Mesendoderm (in vitro differentiated cells): ENCODE measurements around the gene ARSB.

Source experiments
- DNase-seq: peaks from one replicate; pipeline ENCODE4 v3.0.0; 2013
- H2AK5ac ChIP-seq: 2 replicates; pipeline ENCODE4 v1.6.1; 2013; ENCODE audit warnings: low read length, inconsistent platforms
- H2BK120ac ChIP-seq: 2 replicates; pipeline ENCODE4 v1.6.1; 2013; ENCODE audit warnings: low read depth, mild to moderate bottlenecking, low read length, moderate library complexity, mixed read lengths
- H2BK15ac ChIP-seq: replicated peaks from 2 replicates; pipeline ENCODE4 v1.6.1; 2013; ENCODE audit warnings: low read depth, mild to moderate bottlenecking, moderate library complexity
- H2BK5ac ChIP-seq: 2 replicates; pipeline ENCODE4 v1.6.1; 2013; ENCODE audit warnings: low read length, inconsistent platforms
- H3K18ac ChIP-seq: 2 replicates; pipeline ENCODE4 v1.6.1; 2013; ENCODE audit warnings: mild to moderate bottlenecking, low read length, mixed read lengths
- H3K23ac ChIP-seq: one replicate; pipeline ENCODE4 v1.6.1; 2013; ENCODE audit warnings: low read length
- H3K27ac ChIP-seq: 2 replicates; pipeline ENCODE4 v1.5.1; 2013; ENCODE audit warnings: low read depth, mild to moderate bottlenecking, inconsistent platforms, low read length, moderate library complexity
- H3K27me3 ChIP-seq: 2 replicates; pipeline ENCODE4 v1.6.1; 2013; ENCODE audit warnings: low read length, control low read depth, mild to moderate bottlenecking, inconsistent platforms; ENCODE audit not compliant: insufficient read depth, poor library complexity
- H3K36me3 ChIP-seq: 2 replicates; pipeline ENCODE4 v1.6.1; 2013; ENCODE audit warnings: low read length, inconsistent platforms; ENCODE audit not compliant: control insufficient read depth, insufficient read depth
- H3K4ac ChIP-seq: one replicate; pipeline ENCODE4 v1.6.1; 2013; ENCODE audit warnings: low read depth, mild to moderate bottlenecking, low read length, moderate library complexity
- H3K4me1 ChIP-seq: 2 replicates; pipeline ENCODE4 v1.6.1; 2013; ENCODE audit warnings: low read depth, low read length, inconsistent platforms; ENCODE audit not compliant: control insufficient read depth
- H3K4me2 ChIP-seq: 2 replicates; pipeline ENCODE4 v1.6.1; 2013; ENCODE audit warnings: low read length
- H3K4me3 ChIP-seq: 2 replicates; pipeline ENCODE4 v1.5.1; 2013; ENCODE audit warnings: mild to moderate bottlenecking, low read length
- H3K56ac ChIP-seq: one replicate; pipeline ENCODE4 v1.6.1; 2013; ENCODE audit warnings: low read length
- H3K79me1 ChIP-seq: 2 replicates; pipeline ENCODE4 v1.6.1; 2013; ENCODE audit warnings: low read length, inconsistent platforms
- H3K79me2 ChIP-seq: 2 replicates; pipeline ENCODE4 v1.6.1; 2013; ENCODE audit warnings: mild to moderate bottlenecking, low read length; ENCODE audit not compliant: control insufficient read depth, insufficient read depth
- H3K9ac ChIP-seq: 2 replicates; pipeline ENCODE4 v1.6.1; 2013; ENCODE audit warnings: low read length, inconsistent platforms
- H4K5ac ChIP-seq: one replicate; pipeline ENCODE4 v1.6.1; 2013; ENCODE audit warnings: low read length
- H4K8ac ChIP-seq: one replicate; pipeline ENCODE4 v1.6.1; 2013; ENCODE audit warnings: low read depth, mild to moderate bottlenecking, control low read depth, low read length, moderate library complexity
- WGBS: extraction: QIAGEN DNeasy Blood & Tissue Kit; methylation state at CpG from one replicate; pipeline ENCODE4 v1.1.7; 2013; ENCODE audit warnings: low lambda C conversion rate, missing lambda C conversion rate; ENCODE audit not compliant: insufficient coverage; ENCODE audit errors: extremely low coverage; 5-methylcytosine and 5-hydroxymethylcytosine counted together

Gene ARSB

GRCh38 chr5:78808818-78809217, 176.3 kb downstream of the ARSB start:
- Histone ChIP-seq H3K4me1 (no peaks in the 10 kb centered on the region), H2BK5ac (no peak overlapping the region), H3K27me3 (no peaks in the 10 kb centered on the region), H3K79me1 (no peaks in the 10 kb centered on the region), H3K4me3 (no peak overlapping the region), H3K18ac (no peak overlapping the region), H3K4ac (no peak overlapping the region), H2BK15ac (no peak overlapping the region), H2BK120ac (no peak overlapping the region), H3K79me2 (no peaks in the 10 kb centered on the region), H3K27ac (no peak overlapping the region), H3K4me2 (no peak overlapping the region), H3K9ac (no peak overlapping the region), H3K23ac (no peak overlapping the region), H4K8ac (no peak overlapping the region), H4K5ac (no peak overlapping the region), H3K56ac (no peak overlapping the region), H2AK5ac (no peak overlapping the region), H3K36me3 (no peaks in the 10 kb centered on the region)
- no peak for DNase-seq
- no CpG with 5 or more reads among the region's 8 CpGs for WGBS

GRCh38 chr5:78808380-78808779, 176.7 kb downstream of the ARSB start:
- no peak overlapping the region for H4K5ac ChIP-seq
- H3K56ac ChIP-seq = no peak overlapping the region
- no peak overlapping the region for H3K4me3 ChIP-seq
- H3K27ac ChIP-seq = no peak overlapping the region
- no peaks in the 10 kb centered on the region for H3K79me2 ChIP-seq
- H3K9ac ChIP-seq = no peak overlapping the region
- no peak overlapping the region for H2BK5ac ChIP-seq
- H2BK15ac ChIP-seq = no peak overlapping the region
- no peaks in the 10 kb centered on the region for H3K36me3 ChIP-seq
- H3K4me1 ChIP-seq = no peaks in the 10 kb centered on the region
- DNase-seq = no peak
- H3K4ac ChIP-seq = no peak overlapping the region
- no peaks in the 10 kb centered on the region for H3K27me3 ChIP-seq
- H3K23ac ChIP-seq = no peak overlapping the region
- H2AK5ac ChIP-seq = no peak overlapping the region
- no peak overlapping the region for H2BK120ac ChIP-seq
- WGBS = no CpG with 5 or more reads among the region's 6 CpGs
- H3K79me1 ChIP-seq = no peaks in the 10 kb centered on the region
- no peak overlapping the region for H4K8ac ChIP-seq
- H3K18ac ChIP-seq = no peak overlapping the region
- no peak overlapping the region for H3K4me2 ChIP-seq

GRCh38 chr5:78806544-78806943, 178.6 kb downstream of the ARSB start:
- Histone ChIP-seq H3K4me1 (no peaks in the 10 kb centered on the region), H3K27me3 (no peaks in the 10 kb centered on the region), H3K56ac (no peak overlapping the region), H3K79me2 (no peaks in the 10 kb centered on the region), H3K18ac (no peak overlapping the region), H3K27ac (no peak overlapping the region), H3K23ac (no peak overlapping the region), H3K4me2 (no peak overlapping the region), H4K8ac (no peak overlapping the region), H2BK120ac (no peak overlapping the region), H3K4me3 (no peak overlapping the region), H2BK5ac (no peak overlapping the region), H4K5ac (no peak overlapping the region), H3K4ac (no peak overlapping the region), H3K9ac (no peak overlapping the region), H3K79me1 (no peaks in the 10 kb centered on the region), H3K36me3 (no peaks in the 10 kb centered on the region), H2AK5ac (no peak overlapping the region), H2BK15ac (no peak overlapping the region)
- WGBS = no CpG with 5 or more reads among the region's 8 CpGs
- no peak for DNase-seq

- Histone ChIP-seq H3K18ac (no peak overlapping the region), H3K23ac (no peak overlapping the region), H2BK120ac (no peak overlapping the region), H3K4me3 (no peak overlapping the region), H3K79me2 (no peaks in the 10 kb centered on the region), H2BK15ac (no peak overlapping the region), H4K5ac (no peak overlapping the region), H3K79me1 (no peaks in the 10 kb centered on the region), H3K9ac (no peak overlapping the region), H2AK5ac (no peak overlapping the region), H3K27ac (no peak overlapping the region), H3K4me1 (no peaks in the 10 kb centered on the region), H3K36me3 (no peaks in the 10 kb centered on the region), H4K8ac (no peak overlapping the region), H3K56ac (no peak overlapping the region), H3K4me2 (no peak overlapping the region), H3K27me3 (no peaks in the 10 kb centered on the region), H2BK5ac (no peak overlapping the region), H3K4ac (no peak overlapping the region)
- no CpG with 5 or more reads among the region's 10 CpGs for WGBS
- DNase-seq = no peak
These were observed 179.5 kb downstream of the ARSB start for GRCh38 chr5:78805474-78806124.

- no peak overlapping the region for H2BK15ac ChIP-seq
- no peak overlapping the region for H2BK5ac ChIP-seq
- no peaks in the 10 kb centered on the region for H3K79me1 ChIP-seq
- no peak overlapping the region for H3K4me3 ChIP-seq
- no peaks in the 10 kb centered on the region for H3K79me2 ChIP-seq
- H2BK120ac ChIP-seq = no peak overlapping the region
- no peak overlapping the region for H3K23ac ChIP-seq
- no peak overlapping the region for H3K9ac ChIP-seq
- no peak overlapping the region for H3K4me2 ChIP-seq
- H3K56ac ChIP-seq = no peak overlapping the region
- no CpG with 5 or more reads among the region's 6 CpGs for WGBS
- no peak overlapping the region for H3K18ac ChIP-seq
- no peak overlapping the region for H4K8ac ChIP-seq
- H4K5ac ChIP-seq = no peak overlapping the region
- H3K4ac ChIP-seq = no peak overlapping the region
- H3K27me3 ChIP-seq = no peaks in the 10 kb centered on the region
- H2AK5ac ChIP-seq = no peak overlapping the region
- no peaks in the 10 kb centered on the region for H3K36me3 ChIP-seq
- H3K4me1 ChIP-seq = no peaks in the 10 kb centered on the region
- no peak for DNase-seq
- no peak overlapping the region for H3K27ac ChIP-seq
These were observed 180.1 kb downstream of the ARSB start for GRCh38 chr5:78804995-78805394.

GRCh38 chr5:78803941-78804340, 181.2 kb downstream of the ARSB start:
- no peaks in the 10 kb centered on the region for H3K27me3 ChIP-seq
- H3K4ac ChIP-seq = no peak overlapping the region
- no CpG with 5 or more reads among the region's 2 CpGs for WGBS
- H3K27ac ChIP-seq = no peak overlapping the region
- no peak overlapping the region for H3K4me2 ChIP-seq
- no peak for DNase-seq
- no peak overlapping the region for H3K4me3 ChIP-seq
- no peaks in the 10 kb centered on the region for H3K79me2 ChIP-seq
- no peak overlapping the region for H4K5ac ChIP-seq
- H3K18ac ChIP-seq = no peak overlapping the region
- no peak overlapping the region for H4K8ac ChIP-seq
- H3K23ac ChIP-seq = no peak overlapping the region
- no peak overlapping the region for H2BK5ac ChIP-seq
- no peak overlapping the region for H2AK5ac ChIP-seq
- no peak overlapping the region for H3K56ac ChIP-seq
- H2BK120ac ChIP-seq = no peak overlapping the region
- H3K9ac ChIP-seq = no peak overlapping the region
- H3K79me1 ChIP-seq = no peaks in the 10 kb centered on the region
- no peaks in the 10 kb centered on the region for H3K4me1 ChIP-seq
- H3K36me3 ChIP-seq = no peaks in the 10 kb centered on the region
- H2BK15ac ChIP-seq = no peak overlapping the region
